Neural crest cell (in vitro differentiated cells): ENCODE results near the gene AKAP7. TPM values are rescaled to one million over a fixed set of nuclear protein-coding genes. Genes with fewer than 3 reads are reported as not detected.
"Not testable (repeated sequence)": the region's sequence is repeated elsewhere in the genome, so short reads cannot be mapped to it uniquely, and the experiment has no call there.

ENCODE experiments used
- DNase-seq: peaks from one replicate; pipeline ENCODE4 v3.0.0; 2021; ENCODE audit warnings: low read depth, mixed read lengths, low spot score
- H3K27ac Mint-ChIP-seq: one replicate; pipeline ENCODE4 v1.8.0; 2021; ENCODE audit warnings: mild to moderate bottlenecking, mixed read lengths; ENCODE audit not compliant: unreplicated experiment
- H3K27me3 Mint-ChIP-seq: 2 replicates; pipeline ENCODE4 v1.8.0; 2021; ENCODE audit warnings: low read depth, mild to moderate bottlenecking, mixed read lengths
- H3K36me3 Mint-ChIP-seq: 2 replicates; pipeline ENCODE4 v1.8.0; 2021; ENCODE audit warnings: low read depth, mild to moderate bottlenecking, mixed read lengths
- H3K4me1 Mint-ChIP-seq: 2 replicates; pipeline ENCODE4 v1.8.0; 2021; ENCODE audit warnings: mixed read lengths
- H3K4me3 Mint-ChIP-seq: one replicate; pipeline ENCODE4 v1.8.0; 2021; ENCODE audit warnings: mild to moderate bottlenecking, mixed read lengths
- H3K9me3 Mint-ChIP-seq: 2 replicates; pipeline ENCODE4 v1.8.0; 2021; ENCODE audit warnings: mixed read lengths
- total RNA-seq: library from RNA; stranded (reverse); gene quantifications from 2 replicates; pipeline ENCODE4 v1.2.1, GENCODE V29; 2021
- TF ChIP-seq, protein P1 (sequence below): fragments of 200-600 bp; sonication (generic); conservative IDR thresholded peaks from 2 replicates; pipeline ENCODE4 v1.5.0; 2021; ENCODE audit warnings: antibody characterized with exemption, mild to moderate bottlenecking

The AKAP7 gene
- total RNA-seq, 1 donor from 2014 or later = 7.8 TPM

DNA sequence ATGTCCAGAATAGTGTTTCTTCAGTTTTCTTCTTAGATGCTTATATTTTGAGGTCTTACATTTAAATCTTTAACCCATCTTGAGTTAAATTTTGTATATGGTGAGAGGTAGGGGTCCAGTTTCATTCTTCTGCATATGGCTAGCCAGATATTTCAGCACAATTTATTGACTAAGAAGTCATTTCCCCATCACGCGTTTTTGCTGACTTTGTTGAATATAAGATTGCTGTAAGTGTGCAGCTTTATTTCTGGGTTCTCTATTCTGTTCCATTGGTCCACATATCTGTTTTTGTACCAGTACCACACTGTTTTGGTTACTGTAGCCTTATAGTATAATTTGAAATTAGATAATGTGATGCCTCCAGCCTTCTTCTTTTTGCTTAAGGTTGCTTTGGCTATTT is 179.6 kb downstream of the AKAP7 start:
- peaks cover 5% of the 10 kb centered on the region for H3K36me3 Mint-ChIP-seq

GRCh38 chr6:131316654-131317053 is 181.4 kb downstream of the AKAP7 start:
- peaks cover 15% of the 10 kb centered on the region for H3K9me3 Mint-ChIP-seq
- H3K4me3 Mint-ChIP-seq = no peak overlapping the region
- H3K36me3 Mint-ChIP-seq = peaks cover 5% of the 10 kb centered on the region
- no peak for DNase-seq
- TF ChIP-seq, protein P1, sequence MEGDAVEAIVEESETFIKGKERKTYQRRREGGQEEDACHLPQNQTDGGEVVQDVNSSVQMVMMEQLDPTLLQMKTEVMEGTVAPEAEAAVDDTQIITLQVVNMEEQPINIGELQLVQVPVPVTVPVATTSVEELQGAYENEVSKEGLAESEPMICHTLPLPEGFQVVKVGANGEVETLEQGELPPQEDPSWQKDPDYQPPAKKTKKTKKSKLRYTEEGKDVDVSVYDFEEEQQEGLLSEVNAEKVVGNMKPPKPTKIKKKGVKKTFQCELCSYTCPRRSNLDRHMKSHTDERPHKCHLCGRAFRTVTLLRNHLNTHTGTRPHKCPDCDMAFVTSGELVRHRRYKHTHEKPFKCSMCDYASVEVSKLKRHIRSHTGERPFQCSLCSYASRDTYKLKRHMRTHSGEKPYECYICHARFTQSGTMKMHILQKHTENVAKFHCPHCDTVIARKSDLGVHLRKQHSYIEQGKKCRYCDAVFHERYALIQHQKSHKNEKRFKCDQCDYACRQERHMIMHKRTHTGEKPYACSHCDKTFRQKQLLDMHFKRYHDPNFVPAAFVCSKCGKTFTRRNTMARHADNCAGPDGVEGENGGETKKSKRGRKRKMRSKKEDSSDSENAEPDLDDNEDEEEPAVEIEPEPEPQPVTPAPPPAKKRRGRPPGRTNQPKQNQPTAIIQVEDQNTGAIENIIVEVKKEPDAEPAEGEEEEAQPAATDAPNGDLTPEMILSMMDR = no peak
- no peaks in the 10 kb centered on the region for H3K4me1 Mint-ChIP-seq
- H3K27ac Mint-ChIP-seq = no peak overlapping the region
- no peaks in the 10 kb centered on the region for H3K27me3 Mint-ChIP-seq

More for the DNA sequence above, 179.6 kb downstream of the AKAP7 start:
- Mint-ChIP-seq H3K27me3 (no peaks in the 10 kb centered on the region), H3K9me3 (peaks cover 15% of the 10 kb centered on the region), H3K27ac (no peak overlapping the region), H3K4me3 (no peak overlapping the region), H3K4me1 (no peaks in the 10 kb centered on the region)
- no peak for DNase-seq
- TF ChIP-seq, protein P1 = no peak

- Mint-ChIP-seq H3K4me3 (no peak overlapping the region), H3K36me3 (peaks cover 5% of the 10 kb centered on the region), H3K9me3 (peaks cover 15% of the 10 kb centered on the region), H3K27me3 (no peaks in the 10 kb centered on the region), H3K4me1 (peaks cover 4% of the 10 kb centered on the region), H3K27ac (no peak overlapping the region)
- TF ChIP-seq, protein P1 = no peak
- DNase-seq = no peak
Observed at GRCh38 chr6:131317516-131317915, 182.2 kb downstream of the AKAP7 start.

DNA sequence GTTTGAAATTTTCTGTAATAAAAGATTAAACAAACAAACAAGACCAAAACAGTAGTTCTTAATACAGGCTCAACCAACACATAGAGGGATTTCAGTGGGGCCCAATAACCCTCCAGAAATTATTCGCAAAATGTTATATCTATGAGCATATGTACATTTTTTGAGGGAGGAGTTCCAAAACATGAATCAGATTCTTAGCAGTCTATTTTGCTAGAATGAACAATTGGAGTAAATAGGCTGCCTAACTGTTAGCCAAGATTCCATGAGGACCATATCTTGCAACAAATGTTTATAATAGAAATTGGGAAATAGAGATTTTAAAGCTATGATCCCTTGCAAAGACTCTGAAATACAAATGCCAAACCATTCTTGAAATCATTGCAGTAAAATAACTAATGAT is 186.3 kb downstream of the AKAP7 start:
- TF ChIP-seq, protein P1 = no peak
- H3K27ac Mint-ChIP-seq = no peak overlapping the region
- H3K27me3 Mint-ChIP-seq = no peaks in the 10 kb centered on the region
- H3K36me3 Mint-ChIP-seq = no peaks in the 10 kb centered on the region
- no peak overlapping the region for H3K4me3 Mint-ChIP-seq
- no peak for DNase-seq
- peaks cover 4% of the 10 kb centered on the region for H3K4me1 Mint-ChIP-seq
- peaks cover 2% of the 10 kb centered on the region for H3K9me3 Mint-ChIP-seq

DNA sequence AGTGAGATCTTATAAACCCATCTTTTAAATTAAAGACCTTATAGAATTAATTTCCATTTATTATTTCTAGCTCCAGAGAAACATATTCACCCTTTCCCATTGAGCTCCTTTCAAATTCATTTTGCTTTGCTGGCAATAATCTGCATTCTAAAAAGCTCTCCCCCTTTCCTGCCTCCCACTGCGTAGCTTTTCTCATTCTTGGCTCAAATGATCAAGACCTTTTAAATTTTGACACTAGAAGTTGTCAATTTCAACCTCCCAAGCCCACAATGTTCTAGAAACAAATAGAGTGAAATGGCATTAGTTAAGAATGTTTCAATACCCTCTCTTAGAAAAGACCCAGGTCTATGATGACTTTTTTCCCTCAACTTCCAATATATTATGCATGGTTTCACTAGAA is 186.9 kb downstream of the AKAP7 start:
- TF ChIP-seq, protein P1 = no peak
- Mint-ChIP-seq H3K4me1 (peaks cover 4% of the 10 kb centered on the region), H3K9me3 (no peaks in the 10 kb centered on the region), H3K27me3 (no peaks in the 10 kb centered on the region), H3K27ac (no peak overlapping the region), H3K4me3 (no peak overlapping the region), H3K36me3 (no peaks in the 10 kb centered on the region)
- DNase-seq = no peak

DNA sequence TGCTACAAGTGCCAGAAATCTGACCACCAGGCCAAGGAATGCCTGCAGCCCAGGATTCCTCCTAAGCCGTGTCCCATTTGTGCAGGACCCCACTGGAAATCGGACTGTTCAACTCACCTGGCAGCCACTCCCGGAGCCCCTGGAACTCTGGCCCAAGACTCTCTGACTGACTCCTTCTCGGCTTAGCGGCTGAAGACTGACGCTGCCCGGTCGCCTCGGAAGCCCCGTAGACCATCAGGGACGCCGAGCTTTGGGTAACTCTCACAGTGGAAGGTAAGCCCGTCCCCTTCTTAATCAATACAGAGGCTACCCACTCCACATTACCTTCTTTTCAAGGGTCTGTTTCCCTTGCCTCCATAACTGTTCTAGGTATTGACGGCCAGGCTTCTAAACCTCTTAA is 190.4 kb downstream of the AKAP7 start:
- H3K36me3 Mint-ChIP-seq, DNase-seq, H3K4me3 Mint-ChIP-seq, H3K27ac Mint-ChIP-seq, H3K9me3 Mint-ChIP-seq, H3K4me1 Mint-ChIP-seq, H3K27me3 Mint-ChIP-seq: not testable (repeated sequence)

DNA sequence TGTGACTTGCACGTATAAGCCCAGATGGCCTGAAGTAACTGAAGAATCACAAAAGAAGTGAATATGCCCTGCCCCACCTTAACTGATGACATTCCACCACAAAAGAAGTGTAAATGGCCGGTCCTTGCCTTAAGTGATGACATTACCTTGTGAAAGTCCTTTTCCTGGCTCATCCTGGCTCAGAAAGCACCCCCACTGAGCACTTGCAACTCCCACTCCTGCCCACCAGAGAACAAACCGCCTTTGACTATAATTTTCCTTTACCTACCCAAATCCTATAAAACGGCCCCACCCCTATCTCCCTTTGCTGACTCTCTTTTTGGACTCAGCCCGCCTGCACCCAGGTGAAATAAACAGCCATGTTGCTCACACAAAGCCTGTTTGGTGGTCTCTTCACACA is 193.5 kb downstream of the AKAP7 start:
- not testable (repeated sequence) for H3K27ac Mint-ChIP-seq, H3K4me3 Mint-ChIP-seq, H3K27me3 Mint-ChIP-seq, H3K9me3 Mint-ChIP-seq, H3K4me1 Mint-ChIP-seq, H3K36me3 Mint-ChIP-seq, DNase-seq
